Neural progenitor cell (in vitro differentiated cells): ENCODE measurements around the gene CUEDC1. TPM values are rescaled to one million over a fixed set of nuclear protein-coding genes. Genes with fewer than 3 reads are reported as not detected.
A peak's percentile ranks its signal among the peaks of the same experiment; 100 is the strongest.

Source experiments
- DNase-seq: peaks from one replicate; pipeline ENCODE4 v3.0.0-alpha.2; 2016; ENCODE audit warnings: low spot score
- H2AFZ ChIP-seq: fragments of 200-600 bp; sonication (generic); replicated peaks from 2 replicates; pipeline ENCODE4 v1.6.1; 2016; ENCODE audit warnings: antibody characterized with exemption
- H3F3A ChIP-seq: fragments of 200-600 bp; sonication (generic); 2 replicates; pipeline ENCODE4 v1.6.1; 2016; ENCODE audit warnings: antibody characterized with exemption, low read depth
- H3K27ac ChIP-seq: fragments of 200-600 bp; sonication (generic); 2 replicates; pipeline ENCODE4 v1.5.1; 2016; ENCODE audit warnings: mild to moderate bottlenecking
- H3K27me3 ChIP-seq: fragments of 200-600 bp; sonication (generic); 2 replicates; pipeline ENCODE4 v1.6.1; 2016; ENCODE audit warnings: mild to moderate bottlenecking, moderate library complexity
- H3K36me3 ChIP-seq: fragments of 200-600 bp; sonication (generic); 2 replicates; pipeline ENCODE4 v1.5.1; 2016
- H3K4me1 ChIP-seq: fragments of 200-600 bp; sonication (generic); 2 replicates; pipeline ENCODE4 v1.6.1; 2016; ENCODE audit warnings: mixed run types
- H3K4me2 ChIP-seq: fragments of 200-600 bp; sonication (generic); 2 replicates; pipeline ENCODE4 v1.6.1; 2016
- H3K4me3 ChIP-seq: fragments of 200-600 bp; sonication (generic); 2 replicates; pipeline ENCODE4 v1.5.1; 2016
- H3K79me2 ChIP-seq: fragments of 200-600 bp; sonication (generic); 2 replicates; pipeline ENCODE4 v1.6.1; 2016; ENCODE audit warnings: low read depth
- H3K9ac ChIP-seq: fragments of 200-600 bp; sonication (generic); 2 replicates; pipeline ENCODE4 v1.6.1; 2016
- H3K9me3 ChIP-seq: fragments of 200-600 bp; sonication (generic); 2 replicates; pipeline ENCODE4 v1.5.1; 2016; ENCODE audit warnings: low read depth
- H4K20me1 ChIP-seq: fragments of 200-600 bp; sonication (generic); 2 replicates; pipeline ENCODE4 v1.6.1; 2016; ENCODE audit warnings: low read depth
- H3K27ac Mint-ChIP-seq: 3 replicates; pipeline ENCODE4 v1.8.0; 2021; ENCODE audit warnings: mixed read lengths
- H3K27me3 Mint-ChIP-seq: 2 replicates; pipeline ENCODE4 v1.8.0; 2022; ENCODE audit warnings: low read depth, mild to moderate bottlenecking, inconsistent platforms, moderate library complexity, mixed read lengths; ENCODE audit not compliant: insufficient read depth
- H3K36me3 Mint-ChIP-seq: 3 replicates; pipeline ENCODE4 v1.8.0; 2021; ENCODE audit warnings: mixed read lengths
- H3K4me1 Mint-ChIP-seq: 3 replicates; pipeline ENCODE4 v1.8.0; 2021; ENCODE audit warnings: mixed read lengths
- H3K4me3 Mint-ChIP-seq: 3 replicates; pipeline ENCODE4 v1.8.0; 2021; ENCODE audit warnings: mild to moderate bottlenecking, moderate library complexity, mixed read lengths
- H3K9me3 Mint-ChIP-seq: 3 replicates; pipeline ENCODE4 v1.8.0; 2020; ENCODE audit warnings: mixed read lengths
- CTCF ChIP-seq: fragments of 200-600 bp; sonication (generic); IDR thresholded peaks from 2 replicates; pipeline ENCODE4 v1.5.1; 2017; ENCODE audit warnings: antibody characterized with exemption, mild to moderate bottlenecking
- EZH2 ChIP-seq: fragments of 200-600 bp; sonication (generic); IDR thresholded peaks from 2 replicates; pipeline ENCODE4 v1.6.1; 2017; ENCODE audit warnings: antibody characterized with exemption, mild to moderate bottlenecking, moderate library complexity
- EZH2phosphoT487 ChIP-seq: fragments of 200-600 bp; sonication (generic); IDR thresholded peaks from 2 replicates; pipeline ENCODE4 v1.6.1; 2017; ENCODE audit warnings: antibody characterized with exemption
- total RNA-seq: library from RNA; depleted of rRNA; stranded (reverse); fragments of >200 nt; gene quantifications from 2 replicates; pipeline ENCODE4 v1.2.3, GENCODE V29; 2015; ENCODE audit warnings: low replicate concordance

The CUEDC1 gene
- total RNA-seq, 1 donor from 2014 or later, result 8.8 TPM

- peaks cover 12% of the 10 kb centered on the region for H3K4me1 ChIP-seq
- no peak overlapping the region for H3K4me3 Mint-ChIP-seq
- peak overlapping the region; percentile 61 for H2AFZ ChIP-seq
- H3K27ac Mint-ChIP-seq, result no peak overlapping the region
- peaks cover 16% of the 10 kb centered on the region for H3K4me1 Mint-ChIP-seq
- no peaks in the 10 kb centered on the region for H3K79me2 ChIP-seq
- H3K9me3 ChIP-seq, result no peaks in the 10 kb centered on the region
- H3K27me3 Mint-ChIP-seq, result no peaks in the 10 kb centered on the region
- no peak overlapping the region for H3K27ac ChIP-seq
- H3K4me3 ChIP-seq, result peak overlapping the region; percentile 44
- no peaks in the 10 kb centered on the region for H4K20me1 ChIP-seq
- peak; percentile 54 for DNase-seq
- peaks cover 5% of the 10 kb centered on the region for H3K36me3 Mint-ChIP-seq
- H3K9me3 Mint-ChIP-seq, result no peaks in the 10 kb centered on the region
- H3K36me3 ChIP-seq, result no peaks in the 10 kb centered on the region
- peak overlapping the region; percentile 75 for H3K4me2 ChIP-seq
- peaks cover 30% of the 10 kb centered on the region for H3F3A ChIP-seq
- no peaks in the 10 kb centered on the region for H3K27me3 ChIP-seq
- no peak for TF ChIP-seq EZH2phosphoT487
- no peak for TF ChIP-seq CTCF
- no peak for TF ChIP-seq EZH2
- no peak overlapping the region for H3K9ac ChIP-seq
Measured at GRCh38 chr17:57832314-57833178, 122.7 kb downstream of the CUEDC1 start.

- H3K27ac Mint-ChIP-seq, result no peak overlapping the region
- no peaks in the 10 kb centered on the region for H3K36me3 Mint-ChIP-seq
- no peak overlapping the region for H3K4me3 Mint-ChIP-seq
Measured at GRCh38 chr17:57830880-57831279, 124.3 kb downstream of the CUEDC1 start.

GRCh38 chr17:57823469-57824401 is 131.5 kb downstream of the CUEDC1 start:
- no peak for TF ChIP-seq EZH2phosphoT487
- TF ChIP-seq CTCF, result no peak
- peaks cover 4% of the 10 kb centered on the region for H3F3A ChIP-seq
- Mint-ChIP-seq H3K27ac (peak overlapping the region; percentile 39), H3K9me3 (no peaks in the 10 kb centered on the region), H3K36me3 (no peaks in the 10 kb centered on the region), H3K4me3 (no peak overlapping the region), H3K27me3 (peaks cover 5% of the 10 kb centered on the region), H3K4me1 (peaks cover 31% of the 10 kb centered on the region)
- H3K4me3 ChIP-seq, result no peak overlapping the region
- no peak overlapping the region for H2AFZ ChIP-seq
- H3K27me3 ChIP-seq, result no peaks in the 10 kb centered on the region
- H3K9me3 ChIP-seq, result no peaks in the 10 kb centered on the region
- no peak overlapping the region for H3K9ac ChIP-seq
- H3K79me2 ChIP-seq, result no peaks in the 10 kb centered on the region
- H4K20me1 ChIP-seq, result no peaks in the 10 kb centered on the region
- peaks cover 6% of the 10 kb centered on the region for H3K4me1 ChIP-seq
- no peaks in the 10 kb centered on the region for H3K36me3 ChIP-seq
- no peak overlapping the region for H3K4me2 ChIP-seq
- no peak overlapping the region for H3K27ac ChIP-seq
- peak; percentile 32 for DNase-seq

More at GRCh38 chr17:57830880-57831279, 124.3 kb downstream of the CUEDC1 start:
- Histone ChIP-seq H3F3A (peaks cover 30% of the 10 kb centered on the region), H3K4me1 (peaks cover 12% of the 10 kb centered on the region), H3K4me3 (no peak overlapping the region), H3K27me3 (no peaks in the 10 kb centered on the region), H4K20me1 (no peaks in the 10 kb centered on the region), H3K36me3 (no peaks in the 10 kb centered on the region), H3K79me2 (no peaks in the 10 kb centered on the region), H3K9ac (no peak overlapping the region), H2AFZ (no peak overlapping the region), H3K4me2 (no peak overlapping the region), H3K9me3 (no peaks in the 10 kb centered on the region), H3K27ac (no peak overlapping the region)
- peaks cover 16% of the 10 kb centered on the region for H3K4me1 Mint-ChIP-seq
- no peaks in the 10 kb centered on the region for H3K9me3 Mint-ChIP-seq
- no peak for TF ChIP-seq EZH2phosphoT487
- TF ChIP-seq CTCF, result no peak
- TF ChIP-seq EZH2, result no peak
- H3K27me3 Mint-ChIP-seq, result no peaks in the 10 kb centered on the region
- no peak for DNase-seq
